GM12878 (cell line): ENCODE data around the gene NAP1L5. TPM values are rescaled to one million over a fixed set of nuclear protein-coding genes. Genes with fewer than 3 reads are reported as not detected.

ENCODE experiments used
- ATAC-seq: fragments of 200-7000 bp; cut with Tn5 transposase; 3 replicates; pipeline ENCODE4 v1.9.1; 2020; ENCODE audit warnings: mild to moderate bottlenecking, moderate library complexity
- BruUV-seq: library from RNA; stranded (reverse); fragments of 400-500 nt; replicated peaks from 2 replicates; lab custom pipeline; 2021; lab: Mats Ljungman, UMichigan
- CTCF ChIA-PET: fragments of 300-600 bp; sonication (Branson Sonifier 250); formaldehyde crosslinking; extraction: SDS; loops from one replicate; lab custom pipeline; 2021; ENCODE audit warnings: inconsistent platforms; lab: Yijun Ruan, JAX
- POLR2A ChIA-PET: fragments of 350-600 bp; formaldehyde crosslinking; extraction: SDS; loops from one replicate; lab custom pipeline; 2021; ENCODE audit warnings: inconsistent platforms; lab: Charles Lee
- RAD21 ChIA-PET: fragments of 300-600 bp; sonication (Branson Sonifier 250); formaldehyde crosslinking; loops from one replicate; lab custom pipeline; 2023; ENCODE audit warnings: antibody characterized with exemption; ENCODE audit not compliant: unreplicated experiment; lab: Charles Lee
- SMC1A ChIA-PET: fragments of 300-600 bp; sonication (Branson Sonifier 250); formaldehyde crosslinking; loops from one replicate; lab custom pipeline; 2023; ENCODE audit not compliant: unreplicated experiment, uncharacterized antibody; lab: Charles Lee
- DNase-seq: peaks from one replicate; pipeline ENCODE4 v3.0.0-alpha.2; 2011; ENCODE audit warnings: low read depth, low spot score
- FAIRE-seq: peaks from 3 replicates; lab custom pipeline; 2011; peaks lifted over from hg19 to GRCh38; lab: Jason Lieb, UNC
- H2AFZ ChIP-seq: 2 replicates; pipeline ENCODE4 v1.6.0; 2011; ENCODE audit warnings: low read depth, low read length, control low read depth; ENCODE audit not compliant: control insufficient read depth
- H3K27ac ChIP-seq: 2 replicates; pipeline ENCODE4 v1.5.1; 2011; ENCODE audit warnings: control low read depth; ENCODE audit not compliant: control insufficient read depth, insufficient read depth
- H3K27me3 ChIP-seq, 2 experiments: replicated peaks in 1 of 2; 2 replicates each; pipeline versions ENCODE4 v1.6.0 to v1.6.1; 2011; ENCODE audit warnings: low read length in 1 of 2; ENCODE audit not compliant: control insufficient read depth in 2 of 2, insufficient read depth in 2 of 2
- H3K36me3 ChIP-seq, 2 experiments: 2 replicates each; pipeline ENCODE4 v1.5.1; 2011; ENCODE audit warnings: low read length in 1 of 2; ENCODE audit not compliant: control insufficient read depth in 2 of 2, insufficient read depth in 2 of 2
- H3K4me1 ChIP-seq: 2 replicates; pipeline ENCODE4 v1.6.1; 2011; ENCODE audit warnings: mild to moderate bottlenecking, low read length, moderate library complexity, mixed read lengths; ENCODE audit not compliant: control insufficient read depth, insufficient read depth
- H3K4me2 ChIP-seq: 2 replicates; pipeline ENCODE4 v1.6.0; 2011; ENCODE audit warnings: control low read depth; ENCODE audit not compliant: control insufficient read depth, insufficient read depth
- H3K4me3 ChIP-seq: fragments of 200-600 bp; sonication (generic); 2 replicates; pipeline ENCODE4 v1.5.1; 2016
- H3K79me2 ChIP-seq: 2 replicates; pipeline ENCODE4 v1.6.0; 2011; ENCODE audit warnings: low read length; ENCODE audit not compliant: control insufficient read depth, insufficient read depth
- H3K9ac ChIP-seq: 2 replicates; pipeline ENCODE4 v1.8.0; 2011; ENCODE audit warnings: low read length, control low read depth, mixed read lengths; ENCODE audit not compliant: control insufficient read depth, insufficient read depth
- H3K9me3 ChIP-seq: replicated peaks from 3 replicates; pipeline ENCODE4 v1.5.1; 2011; ENCODE audit warnings: mild to moderate bottlenecking, low read length; ENCODE audit not compliant: control insufficient read depth, insufficient read depth
- H4K20me1 ChIP-seq: 2 replicates; pipeline ENCODE4 v1.6.0; 2011; ENCODE audit not compliant: control insufficient read depth, insufficient read depth
- BACH1 ChIP-seq: fragments of 450-650 bp; IDR thresholded peaks from 2 replicates; pipeline ENCODE4 v1.6.1; 2017; ENCODE audit warnings: mild to moderate bottlenecking, borderline replicate concordance
- CBX5 ChIP-seq: sonication (generic); IDR thresholded peaks from 2 replicates; pipeline ENCODE4 v1.6.1; 2016; ENCODE audit warnings: low read depth, moderate library complexity, mild to moderate bottlenecking, inconsistent platforms
- CREM ChIP-seq: IDR thresholded peaks from 2 replicates; pipeline ENCODE4 v1.6.1; 2014; ENCODE audit warnings: antibody characterized with exemption, low read depth
- CUX1 ChIP-seq: IDR thresholded peaks from 2 replicates; pipeline ENCODE4 v1.6.1; 2012; ENCODE audit warnings: improper control_type of control experiment, low read depth, low read length; ENCODE audit not compliant: insufficient replicate concordance
- DPF2 ChIP-seq: fragments of 450-650 bp; IDR thresholded peaks from 2 replicates; pipeline ENCODE4 v1.6.1; 2017; ENCODE audit warnings: mild to moderate bottlenecking
- JUND ChIP-seq: IDR thresholded peaks from 2 replicates; pipeline ENCODE4 v1.6.1; 2012; ENCODE audit warnings: low read depth, mild to moderate bottlenecking, low read length, improper control_type of control experiment, moderate library complexity
- KDM1A ChIP-seq: fragments of 200-600 bp; sonication (generic); IDR thresholded peaks from 2 replicates; pipeline ENCODE4 v1.6.1; 2016; ENCODE audit warnings: borderline replicate concordance
- KLF5 ChIP-seq: fragments of 450-650 bp; IDR thresholded peaks from 2 replicates; pipeline ENCODE4 v1.6.1; 2014; ENCODE audit warnings: mild to moderate bottlenecking; ENCODE audit not compliant: partially characterized antibody
- MTA3 ChIP-seq: IDR thresholded peaks from 2 replicates; pipeline ENCODE4 v1.6.1; 2012; ENCODE audit warnings: low read length, inconsistent platforms, borderline replicate concordance
- NFIC ChIP-seq: IDR thresholded peaks from 2 replicates; pipeline ENCODE4 v1.6.1; 2012; ENCODE audit warnings: low read depth, mild to moderate bottlenecking, inconsistent platforms, low read length, moderate library complexity
- NFXL1 ChIP-seq: fragments of 450-650 bp; IDR thresholded peaks from 2 replicates; pipeline ENCODE4 v1.6.1; 2017; ENCODE audit warnings: antibody characterized with exemption, mild to moderate bottlenecking, borderline replicate concordance
- RELA ChIP-seq: fragments of 450-650 bp; IDR thresholded peaks from 2 replicates; pipeline ENCODE4 v1.8.0; 2014; ENCODE audit warnings: borderline replicate concordance; ENCODE audit not compliant: partially characterized antibody
- TARDBP ChIP-seq: IDR thresholded peaks from 2 replicates; pipeline ENCODE4 v1.6.1; 2016; ENCODE audit warnings: borderline replicate concordance
- ZBED1 ChIP-seq: IDR thresholded peaks from 2 replicates; pipeline ENCODE4 v1.6.1; 2016; ENCODE audit warnings: borderline replicate concordance
- WGBS: methylation state at CpG from one replicate; pipeline ENCODE4 v1.1.6; 2016; ENCODE audit warnings: low lambda C conversion rate; ENCODE audit not compliant: insufficient replicate concordance, insufficient coverage; ENCODE audit errors: missing lambda C conversion rate; 5-methylcytosine and 5-hydroxymethylcytosine counted together
- in situ Hi-C: fragments of 300-500 bp; cut with MboI; formaldehyde crosslinking; loops from 9 replicates; pipeline ENCODE4 v1.14.3; 2018; ENCODE audit warnings: mixed read lengths
- intact Hi-C: fragments of 100-400 bp; cut with micrococcal nuclease; formaldehyde crosslinking; loops from one replicate; pipeline ENCODE4 v1.14.2; 2022; ENCODE audit not compliant: unreplicated experiment
- polyA plus RNA-seq, 11 experiments: library from polyadenylated mRNA; depleted of rRNA in 4 of 11; unstranded in 6 of 11; stranded (reverse) in 5 of 11; fragments of >200 nt; fragmentation: Nextera tagmentation in 4 of 11; fragmentation: Illumina TruSeq in 1 of 11; extraction: Ambion mirVana in 4 of 11; extraction: Trizol in 1 of 11; gene quantifications; 1 replicate in 1 of 11; 2 replicates in 10 of 11; pipeline versions ENCODE4 v1.2.1 to v1.2.3, GENCODE V29; 2011 to 2016; ENCODE audit warnings: inconsistent platforms in 2 of 11, missing spikeins in 2 of 11, low read depth in 1 of 11
- total RNA-seq, 4 experiments: library from RNA; depleted of rRNA in 3 of 4; stranded (reverse); fragments of >200 nt in 3 of 4; fragmentation: Illumina TruSeq in 1 of 4; extraction: Trizol in 1 of 4; gene quantifications; 2 replicates each; pipeline versions ENCODE4 v1.2.1 to v1.2.3, GENCODE V29; 2013 to 2021
- TF ChIP-seq, protein P1 (sequence below): fragments of 450-650 bp; IDR thresholded peaks from 2 replicates; pipeline ENCODE4 v1.6.1; 2017; ENCODE audit warnings: borderline replicate concordance

The NAP1L5 gene
- total and polyA plus RNA-seq, 10 of the 15 experiments (the other 5 are each of a cell fraction or from before 2014, with no cell fraction given): 2.1 to 5.3 (median 3.7) TPM

- intact Hi-C loops: no loop called here
- POLR2A ChIA-PET: interaction anchor here (0.7 kb wide), 1 partner anchor 676 kb away, joined by 4 read pairs; no protein-coding TSS in a partner anchor
- FAIRE-seq (no peak), DNase-seq (no peak), ATAC-seq (no peak)
- Histone ChIP-seq H4K20me1 (no peaks in the 10 kb centered on the region), H3K4me1 (no peaks in the 10 kb centered on the region), H3K9me3 (no peaks in the 10 kb centered on the region)
- CTCF ChIA-PET: no interaction called here
- SMC1A ChIA-PET: interaction anchor here (1.3 kb wide), 1 partner anchor 75 kb away, joined by 3 read pairs; no protein-coding TSS in a partner anchor
- no peak for TF ChIP-seq BACH1
- no peak for TF ChIP-seq KDM1A
- no peak for TF ChIP-seq CREM
- no peak for TF ChIP-seq JUND
- no peak for TF ChIP-seq DPF2
- no peak for TF ChIP-seq NFIC
- no peak for TF ChIP-seq KLF5
- no peak for TF ChIP-seq MTA3
- no peak for TF ChIP-seq CUX1
- no peak for TF ChIP-seq TARDBP
- no peak for TF ChIP-seq RELA
- TF ChIP-seq, protein P1, sequence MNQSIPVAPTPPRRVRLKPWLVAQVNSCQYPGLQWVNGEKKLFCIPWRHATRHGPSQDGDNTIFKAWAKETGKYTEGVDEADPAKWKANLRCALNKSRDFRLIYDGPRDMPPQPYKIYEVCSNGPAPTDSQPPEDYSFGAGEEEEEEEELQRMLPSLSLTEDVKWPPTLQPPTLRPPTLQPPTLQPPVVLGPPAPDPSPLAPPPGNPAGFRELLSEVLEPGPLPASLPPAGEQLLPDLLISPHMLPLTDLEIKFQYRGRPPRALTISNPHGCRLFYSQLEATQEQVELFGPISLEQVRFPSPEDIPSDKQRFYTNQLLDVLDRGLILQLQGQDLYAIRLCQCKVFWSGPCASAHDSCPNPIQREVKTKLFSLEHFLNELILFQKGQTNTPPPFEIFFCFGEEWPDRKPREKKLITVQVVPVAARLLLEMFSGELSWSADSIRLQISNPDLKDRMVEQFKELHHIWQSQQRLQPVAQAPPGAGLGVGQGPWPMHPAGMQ: no peak
- TF ChIP-seq ZBED1: no peak
- TF ChIP-seq NFXL1: no peak
- TF ChIP-seq CBX5: no peak
- TF ChIP-seq, all 136 proteins: peak for 0
- H3K9ac ChIP-seq: no peak overlapping the region
- BruUV-seq: no TSS peak
- no peak overlapping the region for H2AFZ ChIP-seq
- no peak overlapping the region for H3K4me3 ChIP-seq
- WGBS: 5% methylated on average over 1 of the region's 1 CpG
- in situ Hi-C loops: no loop called here
- no peak overlapping the region for H3K4me2 ChIP-seq
- no peaks in the 10 kb centered on the region for H3K36me3 ChIP-seq
- no peaks in the 10 kb centered on the region for H3K79me2 ChIP-seq
- H3K27me3 ChIP-seq: no peaks in the 10 kb centered on the region
- H3K27ac ChIP-seq: no peak overlapping the region
- RAD21 ChIA-PET: no interaction called here
These were observed 47.5 kb upstream of the NAP1L5 start for GRCh38 chr4:88745175-88745574.
